Stomach (tissue), 9 donors: ENCODE measurements around the gene ETV7. TPM values are rescaled to one million over a fixed set of nuclear protein-coding genes. Genes with fewer than 3 reads are reported as not detected.

Experiments
- DNase-seq, 2 donors: peaks; one replicate each; pipeline versions ENCODE4 v3.0.0 to v3.0.0-alpha.2; 2013 to 2019
- H3K27ac ChIP-seq, 5 donors: fragments of 200-600 bp in 4 of 5; sonication (generic) in 4 of 5; one replicate each; pipeline ENCODE4 v1.5.1; 2013 to 2019; ENCODE audit warnings: mild to moderate bottlenecking in 1 of 5, moderate library complexity in 1 of 5
- H3K27me3 ChIP-seq, 3 donors: fragments of 200-600 bp; sonication (generic); one replicate each; pipeline ENCODE4 v1.5.1; 2017 to 2019; ENCODE audit warnings: mixed run types in 1 of 3
- H3K36me3 ChIP-seq, 4 donors: fragments of 200-600 bp; sonication (generic); 1 replicate in 3 of 4; 2 replicates in 1 of 4; pipeline ENCODE4 v1.5.1; 2016 to 2019
- H3K4me1 ChIP-seq, 4 donors: fragments of 200-600 bp; sonication (generic); one replicate each; pipeline ENCODE4 v1.5.1; 2016 to 2019
- H3K4me3 ChIP-seq, 4 donors: fragments of 200-600 bp; sonication (generic) in 3 of 4; one replicate each; pipeline ENCODE4 v1.5.1; 2016 to 2019; ENCODE audit warnings: mild to moderate bottlenecking in 1 of 4
- H3K9me3 ChIP-seq, 4 donors: fragments of 200-600 bp; sonication (generic); one replicate each; pipeline ENCODE4 v1.5.1; 2016 to 2019
- EP300 ChIP-seq: sonication (generic); formaldehyde crosslinking; IDR thresholded peaks from one replicate; pipeline ENCODE4 v1.6.1; 2017; ENCODE audit warnings: antibody characterized with exemption
- POLR2A ChIP-seq, 4 donors: fragments of 450-650 bp; IDR thresholded peaks; one replicate each; pipeline ENCODE4 v1.6.1; 2016; ENCODE audit warnings: antibody characterized with exemption in 4 of 4, control low read depth in 2 of 4, mild to moderate bottlenecking in 1 of 4, moderate library complexity in 1 of 4
- POLR2AphosphoS5 ChIP-seq, 3 donors: sonication (generic); formaldehyde crosslinking; IDR thresholded peaks; one replicate each; pipeline ENCODE4 v1.6.1; 2016; ENCODE audit warnings: antibody characterized with exemption in 3 of 3
- WGBS, 5 donors: extraction: QIAGEN DNeasy Blood & Tissue Kit in 3 of 5; methylation state at CpG; one replicate each; pipeline versions ENCODE4 v1.1.5 to v1.1.7; 2013 to 2018; 5-methylcytosine and 5-hydroxymethylcytosine counted together
- intact Hi-C: fragments of 100-400 bp; cut with DNase I; formaldehyde crosslinking; loops from one replicate; pipeline ENCODE4 v1.15.1; 2023; ENCODE audit warnings: low total_unique reads
- polyA plus RNA-seq, 3 donors: library from polyadenylated mRNA; stranded (reverse); fragments of 200-250 nt; gene quantifications; one replicate each; pipeline ENCODE4 v1.2.3, GENCODE V29; 2013
- total RNA-seq, 5 donors: library from RNA; depleted of rRNA; stranded (reverse); fragments of >200 nt; gene quantifications; one replicate each; pipeline versions ENCODE4 v1.1.0 to v1.2.3, GENCODE V29; 2014 to 2016
- TF ChIP-seq, protein P1 (sequence below), 7 experiments: fragments of 450-650 bp in 4 of 7; fragments of 200-600 bp in 3 of 7; sonication (generic) in 3 of 7; IDR thresholded peaks; one replicate each; pipeline ENCODE4 v1.5.1; 2016 to 2019; ENCODE audit warnings: antibody characterized with exemption in 7 of 7, control low read depth in 2 of 7, mild to moderate bottlenecking in 1 of 7
- donor health status: healthy with polysubstance abuse.
- donor health status: Bipolar disorder and iron deficiency.
- donor health status: healthy.

Gene ETV7
- total and polyA plus RNA-seq, 8 donors, result 0.37 to 20.4 (median 4.8) TPM; not detected in 1

DNA sequence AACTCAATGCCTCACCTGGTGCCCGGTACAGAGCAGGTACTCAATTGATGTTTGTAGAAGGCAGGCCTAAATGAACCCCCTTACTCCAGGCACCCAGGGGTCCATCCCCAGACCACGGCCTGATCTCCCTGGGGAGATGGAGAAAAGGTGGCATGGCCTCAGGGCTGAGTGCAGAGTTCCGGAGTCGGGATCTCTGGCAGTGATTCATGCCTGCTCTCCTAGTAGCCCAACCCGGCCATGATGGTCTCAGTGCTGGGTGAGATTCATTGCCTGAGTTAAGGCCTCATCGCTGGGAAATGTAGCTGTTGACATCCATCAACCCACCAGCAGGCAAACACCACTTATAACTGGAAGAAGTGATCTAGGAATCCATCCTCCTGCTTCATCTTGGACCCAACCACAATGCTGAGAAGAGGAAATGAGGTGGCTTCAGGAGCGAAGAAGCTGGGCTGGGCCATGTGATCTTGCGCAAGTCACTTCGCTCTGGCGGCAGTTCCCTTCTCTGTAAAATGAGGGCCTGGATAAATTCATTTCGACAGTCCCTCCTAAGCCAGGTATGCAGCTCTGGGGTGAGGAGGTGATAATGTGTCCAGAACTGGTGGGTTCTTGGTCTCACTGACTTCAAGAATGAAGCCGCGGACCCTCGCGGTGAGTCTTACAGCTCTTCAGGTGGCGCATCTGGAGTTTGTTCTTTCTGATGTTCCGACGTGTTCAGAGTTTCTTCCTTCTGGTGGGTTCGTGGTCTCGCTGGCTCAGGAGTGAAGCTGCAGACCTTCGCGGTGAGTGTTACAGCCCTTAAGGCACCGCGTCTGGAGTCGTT lies 24.7 kb downstream of the ETV7 start:
- H3K4me1 ChIP-seq, result peaks cover 8 to 42% (median 18%) of the 10 kb centered on the region in 4 donors
- no peak overlapping the region for H3K4me3 ChIP-seq
- H3K36me3 ChIP-seq, result peaks cover 0 to 8% (median 2%) of the 10 kb centered on the region in 4 donors
- no peak for DNase-seq
- no peaks in the 10 kb centered on the region for H3K27me3 ChIP-seq
- no peaks in the 10 kb centered on the region for H3K9me3 ChIP-seq
- no peak for TF ChIP-seq POLR2A (IDR thresholded peaks at IDR 0.05)
- TF ChIP-seq, protein P1, sequence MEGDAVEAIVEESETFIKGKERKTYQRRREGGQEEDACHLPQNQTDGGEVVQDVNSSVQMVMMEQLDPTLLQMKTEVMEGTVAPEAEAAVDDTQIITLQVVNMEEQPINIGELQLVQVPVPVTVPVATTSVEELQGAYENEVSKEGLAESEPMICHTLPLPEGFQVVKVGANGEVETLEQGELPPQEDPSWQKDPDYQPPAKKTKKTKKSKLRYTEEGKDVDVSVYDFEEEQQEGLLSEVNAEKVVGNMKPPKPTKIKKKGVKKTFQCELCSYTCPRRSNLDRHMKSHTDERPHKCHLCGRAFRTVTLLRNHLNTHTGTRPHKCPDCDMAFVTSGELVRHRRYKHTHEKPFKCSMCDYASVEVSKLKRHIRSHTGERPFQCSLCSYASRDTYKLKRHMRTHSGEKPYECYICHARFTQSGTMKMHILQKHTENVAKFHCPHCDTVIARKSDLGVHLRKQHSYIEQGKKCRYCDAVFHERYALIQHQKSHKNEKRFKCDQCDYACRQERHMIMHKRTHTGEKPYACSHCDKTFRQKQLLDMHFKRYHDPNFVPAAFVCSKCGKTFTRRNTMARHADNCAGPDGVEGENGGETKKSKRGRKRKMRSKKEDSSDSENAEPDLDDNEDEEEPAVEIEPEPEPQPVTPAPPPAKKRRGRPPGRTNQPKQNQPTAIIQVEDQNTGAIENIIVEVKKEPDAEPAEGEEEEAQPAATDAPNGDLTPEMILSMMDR (IDR thresholded peaks at IDR 0.05), result no peak
- TF ChIP-seq EP300, result no peak
- TF ChIP-seq POLR2AphosphoS5 (IDR thresholded peaks at IDR 0.05), result no peak
- H3K27ac ChIP-seq, result no peak overlapping the region
- intact Hi-C loops, result loop anchor here (5.0 kb wide), 1 partner anchor 60 kb away; no protein-coding TSS in a partner anchor
- 88 to 94% (median 92%) methylated on average over 22 to 25 of the region's 25 CpGs for WGBS, 5 donors

DNA sequence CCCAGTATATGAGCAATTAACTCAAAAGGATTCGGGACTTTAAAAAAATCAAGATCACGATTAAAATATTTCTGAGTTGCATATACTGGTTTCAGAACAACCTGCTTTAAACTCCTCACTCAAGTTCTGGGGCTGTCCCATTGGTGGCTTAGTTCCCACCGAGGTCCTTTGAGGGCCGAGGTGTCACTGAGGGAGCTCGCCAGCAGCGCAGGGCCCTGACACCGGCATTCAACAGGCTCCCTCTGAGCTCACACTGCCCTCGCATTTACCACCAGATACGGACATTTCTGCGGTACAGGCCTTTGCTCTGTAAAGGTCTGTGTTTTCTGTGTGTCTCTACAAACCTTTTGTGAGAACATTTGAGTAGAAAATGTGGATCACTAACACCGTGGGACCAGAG lies 26.4 kb downstream of the ETV7 start:
- Histone ChIP-seq H3K4me3 (no peak overlapping the region), H3K27me3 (no peaks in the 10 kb centered on the region), H3K9me3 (no peaks in the 10 kb centered on the region), H3K4me1 (peaks cover 8 to 43% (median 18%) of the 10 kb centered on the region in 4 donors), H3K36me3 (no peaks in the 10 kb centered on the region), H3K27ac (no peak overlapping the region)
- intact Hi-C loops, result loop anchor here (5.0 kb wide), 1 partner anchor 59 kb away; no protein-coding TSS in a partner anchor
- no peak for DNase-seq
- 76 to 90% (median 88%) methylated on average over 11 of the region's 11 CpGs for WGBS, 5 donors
- TF ChIP-seq POLR2AphosphoS5 (IDR thresholded peaks at IDR 0.05) (no peak), EP300 (no peak), POLR2A (IDR thresholded peaks at IDR 0.05) (no peak)
- TF ChIP-seq, protein P1 (IDR thresholded peaks at IDR 0.05), result no peak

DNA sequence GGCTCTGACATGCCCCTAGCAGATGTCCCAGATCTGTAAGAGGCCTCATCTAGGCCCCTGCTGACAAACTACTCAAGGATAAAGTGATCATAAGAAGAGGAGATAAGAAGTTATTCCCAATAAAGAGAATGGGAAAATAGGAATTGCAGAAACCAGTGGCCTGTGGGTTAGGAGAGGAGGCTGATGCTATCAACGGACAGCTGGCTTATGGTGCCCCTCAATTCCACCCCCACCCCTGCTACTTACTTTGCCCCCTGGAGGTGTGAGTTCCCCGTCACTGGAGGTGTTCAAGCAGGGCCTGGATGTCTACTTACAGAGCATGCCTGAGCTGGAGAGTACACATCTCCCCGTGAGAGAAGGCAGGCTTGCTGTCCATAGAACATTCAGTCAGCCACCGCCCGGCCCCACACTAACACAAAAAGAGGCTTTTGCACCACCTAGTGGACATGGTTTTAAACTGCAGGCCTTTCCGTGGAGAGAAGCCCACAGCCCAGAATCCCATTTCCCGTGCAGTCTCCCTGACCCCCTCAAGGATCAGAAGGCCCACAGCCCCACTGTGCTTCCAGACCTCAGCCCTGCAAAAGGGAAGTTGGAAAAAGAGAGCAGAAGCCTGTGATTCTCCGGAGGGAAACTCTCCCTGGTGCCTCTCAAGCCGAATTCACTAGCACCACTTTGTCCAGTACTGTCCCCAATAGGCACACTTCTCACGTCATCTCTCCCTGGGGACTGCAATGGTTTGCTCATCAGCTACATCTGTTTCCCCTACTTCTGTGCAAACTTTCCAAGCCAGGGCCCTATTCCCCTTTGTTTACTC lies 27.0 kb downstream of the ETV7 start:
- Histone ChIP-seq H3K4me3 (no peak overlapping the region), H3K27ac (no peak overlapping the region), H3K27me3 (no peaks in the 10 kb centered on the region), H3K36me3 (no peaks in the 10 kb centered on the region), H3K9me3 (no peaks in the 10 kb centered on the region), H3K4me1 (peaks cover 8 to 42% (median 18%) of the 10 kb centered on the region in 4 donors)
- TF ChIP-seq EP300 (no peak), POLR2A (IDR thresholded peaks at IDR 0.05) (no peak), POLR2AphosphoS5 (IDR thresholded peaks at IDR 0.05) (peak in 1 of 3 donors; percentile 5)
- TF ChIP-seq, protein P1 (IDR thresholded peaks at IDR 0.05), result peak in 5 of 7 experiments; percentile 76 to 85 (median 82)
- peak; percentile 83 to 93 for DNase-seq
- intact Hi-C loops, result loop anchor here (5.0 kb wide), 1 partner anchor 58 kb away; no protein-coding TSS in a partner anchor
- 21 to 23% (median 23%) methylated on average over 10 of the region's 10 CpGs for WGBS, 5 donors

DNA sequence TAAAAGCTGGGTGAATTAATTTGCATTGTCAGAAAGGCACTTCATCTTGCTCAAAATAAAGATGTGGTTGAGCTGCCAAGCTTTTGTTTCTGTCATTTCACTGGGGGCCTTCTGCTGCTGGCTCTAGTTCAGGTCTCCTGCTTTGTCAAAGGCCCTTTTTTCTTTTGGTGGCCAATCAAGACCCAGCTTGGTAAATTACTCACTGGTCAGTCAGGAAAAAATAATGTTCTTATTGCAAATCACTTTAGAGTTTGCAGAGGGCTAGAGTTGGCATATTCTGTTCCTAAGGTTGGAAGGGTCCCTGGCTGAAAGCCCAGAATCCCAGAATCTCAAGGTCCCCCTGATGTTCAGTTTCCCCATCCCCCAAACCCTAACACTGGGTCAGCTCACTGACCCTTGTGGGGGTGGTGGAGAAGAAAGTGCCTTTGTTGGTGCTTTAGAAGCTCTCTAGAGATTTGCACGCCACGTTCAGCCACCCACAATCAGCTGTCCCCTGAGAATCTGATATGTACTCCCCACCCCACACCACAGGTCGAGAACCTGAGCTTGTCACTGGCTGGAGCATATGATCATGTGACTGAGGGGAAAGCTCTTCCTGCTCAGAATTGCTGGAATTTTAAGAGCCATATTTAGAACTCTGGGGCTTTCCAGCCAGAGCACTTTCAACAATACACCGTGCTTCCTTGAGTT lies 29.1 kb downstream of the ETV7 start:
- peak overlapping the region in 3 of 5 donors; percentile 38 to 47 (median 44) for H3K27ac ChIP-seq
- no peaks in the 10 kb centered on the region for H3K27me3 ChIP-seq
- TF ChIP-seq POLR2AphosphoS5 (IDR thresholded peaks at IDR 0.05), result peak in 1 of 3 donors; percentile 16
- TF ChIP-seq POLR2A (IDR thresholded peaks at IDR 0.05), result no peak
- TF ChIP-seq, protein P1 (IDR thresholded peaks at IDR 0.05), result no peak
- no peak for TF ChIP-seq EP300
- H3K9me3 ChIP-seq, result no peaks in the 10 kb centered on the region
- DNase-seq, result peak in 1 of 2 donors; percentile 58
- no peak overlapping the region for H3K4me3 ChIP-seq
- 21 to 39% (median 32%) methylated on average over 2 to 4 of the region's 4 CpGs for WGBS, 5 donors
- H3K4me1 ChIP-seq, result peaks cover 8 to 29% (median 18%) of the 10 kb centered on the region in 4 donors
- H3K36me3 ChIP-seq, result no peaks in the 10 kb centered on the region
- intact Hi-C loops, result no loop called here
